Testis (tissue), 2 donors: ENCODE results near the gene CLN6.

ENCODE experiments used
- CTCF ChIP-seq, 3 experiments: fragments of 450-650 bp in 2 of 3; fragments of 200-600 bp in 1 of 3; sonication (generic) in 1 of 3; IDR thresholded peaks; one replicate each; pipeline ENCODE4 v1.5.1; 2016 to 2019; ENCODE audit warnings: antibody characterized with exemption in 3 of 3, mild to moderate bottlenecking in 2 of 3, moderate library complexity in 1 of 3
- POLR2A ChIP-seq: fragments of 450-650 bp; IDR thresholded peaks from one replicate; pipeline ENCODE4 v1.6.1; 2017; ENCODE audit warnings: antibody characterized with exemption, mild to moderate bottlenecking, moderate library complexity

- no peak for TF ChIP-seq CTCF (IDR thresholded peaks at IDR 0.05)
- TF ChIP-seq POLR2A: no peak
These were observed 22.2 kb downstream of the CLN6 start for GRCh38 chr15:68207176-68207935.
